Effector memory CD4-positive, alpha-beta T cell (primary cell): ENCODE results near the gene BBX.

ENCODE experiments used
- DNase-seq, 3 donors: peaks; one replicate each; pipeline ENCODE4 v3.0.0-alpha.2; 2020
- H3K27ac ChIP-seq: 2 replicates; pipeline ENCODE4 v1.7.0; 2013; ENCODE audit warnings: mild to moderate bottlenecking, low read length, moderate library complexity; ENCODE audit not compliant: insufficient read depth, poor library complexity, severe bottlenecking
- H3K27me3 ChIP-seq: replicated peaks from 2 replicates; pipeline ENCODE4 v1.7.0; 2013; ENCODE audit warnings: mild to moderate bottlenecking, low read length; ENCODE audit not compliant: insufficient read depth, control insufficient read depth, poor library complexity, severe bottlenecking
- H3K36me3 ChIP-seq: 2 replicates; pipeline ENCODE4 v1.7.0; 2013; ENCODE audit warnings: mild to moderate bottlenecking, low read length, moderate library complexity; ENCODE audit not compliant: control insufficient read depth, insufficient read depth
- H3K4me1 ChIP-seq: 2 replicates; pipeline ENCODE4 v1.7.0; 2013; ENCODE audit warnings: low read length, mild to moderate bottlenecking; ENCODE audit not compliant: control insufficient read depth, insufficient read depth, poor library complexity, severe bottlenecking
- H3K4me3 ChIP-seq: 2 replicates; pipeline ENCODE4 v1.7.0; 2013; ENCODE audit warnings: low read length, low read depth, mild to moderate bottlenecking; ENCODE audit not compliant: insufficient read depth, poor library complexity, severe bottlenecking
- H3K9me3 ChIP-seq: 2 replicates; pipeline ENCODE4 v1.7.0; 2013; ENCODE audit warnings: mild to moderate bottlenecking, low read length, moderate library complexity; ENCODE audit not compliant: control insufficient read depth

The BBX gene

DNA sequence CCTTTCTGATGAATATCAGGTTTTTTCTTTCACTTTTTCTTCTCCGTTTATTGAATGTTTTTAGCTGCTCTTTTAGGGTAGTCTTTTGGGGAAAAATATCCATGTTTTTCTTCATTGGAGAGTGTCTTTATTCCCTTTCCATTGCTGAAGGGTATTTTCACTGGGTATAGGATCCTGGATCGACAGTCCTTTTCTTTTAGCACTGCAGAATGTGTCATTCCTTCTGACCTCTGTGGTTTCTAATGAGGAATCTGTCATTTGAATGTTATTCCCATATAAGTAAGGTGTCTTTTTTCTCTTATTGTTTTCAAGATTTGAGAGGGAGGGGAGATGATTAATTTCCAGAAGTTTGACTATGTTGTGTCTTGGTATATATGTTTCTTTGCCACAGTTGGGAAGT is 96.8 kb downstream of the BBX start:
- no peak overlapping the region for H3K4me3 ChIP-seq
- no peaks in the 10 kb centered on the region for H3K36me3 ChIP-seq
- no peaks in the 10 kb centered on the region for H3K4me1 ChIP-seq
- H3K27ac ChIP-seq, result no peak overlapping the region
- H3K27me3 ChIP-seq, result no peaks in the 10 kb centered on the region
- no peaks in the 10 kb centered on the region for H3K9me3 ChIP-seq
- no peak for DNase-seq

GRCh38 chr3:107620534-107620933 is 97.8 kb downstream of the BBX start:
- Histone ChIP-seq H3K4me3 (no peak overlapping the region), H3K4me1 (no peaks in the 10 kb centered on the region), H3K27ac (no peak overlapping the region), H3K27me3 (no peaks in the 10 kb centered on the region), H3K36me3 (no peaks in the 10 kb centered on the region), H3K9me3 (no peaks in the 10 kb centered on the region)
- no peak for DNase-seq

- H3K27me3 ChIP-seq, result no peaks in the 10 kb centered on the region
- H3K36me3 ChIP-seq, result no peaks in the 10 kb centered on the region
- H3K27ac ChIP-seq, result no peak overlapping the region
- H3K4me1 ChIP-seq, result no peaks in the 10 kb centered on the region
- no peaks in the 10 kb centered on the region for H3K9me3 ChIP-seq
- no peak overlapping the region for H3K4me3 ChIP-seq
- DNase-seq, result no peak
These were observed 98.7 kb downstream of the BBX start for GRCh38 chr3:107621465-107621864.

- H3K36me3 ChIP-seq, result no peaks in the 10 kb centered on the region
- H3K4me1 ChIP-seq, result no peaks in the 10 kb centered on the region
- H3K9me3 ChIP-seq, result no peaks in the 10 kb centered on the region
- no peak overlapping the region for H3K27ac ChIP-seq
- H3K27me3 ChIP-seq, result no peaks in the 10 kb centered on the region
- no peak for DNase-seq
- H3K4me3 ChIP-seq, result no peak overlapping the region
These were observed 105.3 kb downstream of the BBX start for GRCh38 chr3:107627962-107628542.

- Histone ChIP-seq H3K27ac (no peak overlapping the region), H3K4me3 (no peak overlapping the region), H3K27me3 (no peaks in the 10 kb centered on the region), H3K9me3 (no peaks in the 10 kb centered on the region), H3K4me1 (no peaks in the 10 kb centered on the region), H3K36me3 (no peaks in the 10 kb centered on the region)
- no peak for DNase-seq
These were observed 106.8 kb downstream of the BBX start for GRCh38 chr3:107629566-107629965.

DNA sequence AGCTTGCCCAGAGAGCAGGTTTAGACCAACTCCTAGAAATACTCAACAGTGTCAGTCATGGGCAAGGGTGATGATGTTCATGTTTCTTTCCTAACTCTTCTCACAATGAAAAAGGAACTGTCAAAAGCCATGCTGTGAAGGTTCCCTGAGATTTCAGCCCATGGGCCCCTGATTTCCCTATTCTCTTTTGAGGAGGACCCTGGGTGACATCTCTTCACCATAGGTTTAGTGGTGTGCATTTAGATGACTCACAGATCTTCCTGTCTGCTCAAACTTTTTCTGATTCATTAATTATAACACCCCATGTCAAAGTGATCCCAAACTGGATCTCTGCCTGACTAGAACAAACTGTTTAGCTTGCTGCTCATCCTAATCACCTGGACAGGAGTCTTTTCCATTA is 108.0 kb downstream of the BBX start:
- Histone ChIP-seq H3K4me1 (no peaks in the 10 kb centered on the region), H3K4me3 (no peak overlapping the region), H3K27me3 (no peaks in the 10 kb centered on the region), H3K9me3 (no peaks in the 10 kb centered on the region), H3K36me3 (no peaks in the 10 kb centered on the region), H3K27ac (no peak overlapping the region)
- no peak for DNase-seq

DNA sequence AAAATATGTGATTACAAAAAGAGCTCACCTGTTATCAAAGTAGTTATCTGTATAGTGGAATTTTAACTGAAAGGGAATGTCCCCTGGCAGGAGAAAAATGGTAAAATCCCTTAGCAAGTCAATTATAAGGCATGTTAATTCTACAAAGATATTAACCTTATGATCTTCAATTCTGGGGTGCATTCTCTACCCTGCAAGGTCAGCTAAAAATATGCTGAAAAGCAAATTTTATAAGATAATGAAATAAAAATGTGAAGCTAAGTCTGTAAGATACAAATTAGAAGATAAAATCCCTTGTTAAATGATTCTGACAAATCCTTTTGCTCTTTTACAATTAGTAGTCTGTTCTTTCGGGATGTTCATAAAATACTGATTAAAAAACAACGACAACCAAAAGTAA is 109.8 kb downstream of the BBX start:
- Histone ChIP-seq H3K4me1 (no peaks in the 10 kb centered on the region), H3K4me3 (no peak overlapping the region), H3K36me3 (no peaks in the 10 kb centered on the region), H3K27me3 (no peaks in the 10 kb centered on the region), H3K27ac (no peak overlapping the region), H3K9me3 (no peaks in the 10 kb centered on the region)
- no peak for DNase-seq

- H3K27me3 ChIP-seq, result no peaks in the 10 kb centered on the region
- H3K36me3 ChIP-seq, result no peaks in the 10 kb centered on the region
- no peaks in the 10 kb centered on the region for H3K9me3 ChIP-seq
- no peak overlapping the region for H3K4me3 ChIP-seq
- no peak overlapping the region for H3K27ac ChIP-seq
- no peaks in the 10 kb centered on the region for H3K4me1 ChIP-seq
- no peak for DNase-seq
These were observed 110.8 kb downstream of the BBX start for GRCh38 chr3:107633327-107634098.

- Histone ChIP-seq H3K36me3 (no peaks in the 10 kb centered on the region), H3K27me3 (no peaks in the 10 kb centered on the region), H3K4me1 (no peaks in the 10 kb centered on the region), H3K4me3 (no peak overlapping the region), H3K27ac (no peak overlapping the region), H3K9me3 (no peaks in the 10 kb centered on the region)
- DNase-seq, result no peak
These were observed 111.3 kb downstream of the BBX start for GRCh38 chr3:107634099-107634489.

DNA sequence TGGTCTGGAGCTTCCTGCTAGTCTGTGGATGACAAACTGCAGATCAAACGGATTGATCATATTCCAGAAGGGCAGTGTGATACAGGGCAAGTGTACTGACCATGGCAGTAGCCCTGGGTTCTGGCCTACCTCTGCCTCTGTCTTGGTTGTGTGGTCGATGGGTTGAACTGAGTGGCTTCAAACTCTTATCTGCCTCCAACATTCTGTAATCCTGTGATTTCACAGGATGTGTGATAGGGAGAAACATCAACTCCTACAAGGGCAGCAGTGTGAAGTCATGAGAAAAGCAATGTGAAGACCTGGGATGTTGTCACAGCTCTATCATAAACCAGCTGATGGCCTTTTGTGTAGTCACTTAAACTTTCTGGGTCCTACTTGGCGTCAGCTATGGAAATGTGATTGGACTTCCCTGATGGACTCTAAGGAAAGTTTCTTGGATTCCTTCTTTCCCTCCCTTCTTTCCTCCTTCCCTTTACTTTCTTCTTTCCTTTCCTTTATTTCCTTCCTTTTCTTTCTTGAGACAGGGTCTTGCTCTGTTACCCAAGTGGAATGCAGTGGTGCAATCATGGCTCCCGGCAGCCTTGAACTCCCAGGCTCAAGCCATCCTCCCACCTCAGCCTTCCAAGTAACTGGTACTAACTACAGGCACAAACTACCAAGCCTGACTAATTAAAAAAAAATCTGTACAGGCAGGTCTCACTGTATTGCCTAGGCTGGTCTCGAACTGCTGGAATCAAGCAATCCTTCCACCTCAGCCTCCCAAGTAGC is 114.8 kb downstream of the BBX start:
- no peaks in the 10 kb centered on the region for H3K27me3 ChIP-seq
- H3K9me3 ChIP-seq, result no peaks in the 10 kb centered on the region
- no peaks in the 10 kb centered on the region for H3K36me3 ChIP-seq
- no peak overlapping the region for H3K27ac ChIP-seq
- DNase-seq, result no peak
- no peak overlapping the region for H3K4me3 ChIP-seq
- H3K4me1 ChIP-seq, result no peaks in the 10 kb centered on the region
